ENCODE data around the gene EXD3. TPM values are rescaled to one million over a fixed set of nuclear protein-coding genes. Genes with fewer than 3 reads are reported as not detected.
A peak's percentile ranks its signal among the peaks of the same experiment; 100 is the strongest.

EXD3 gene
- total RNA-seq, 1 experiment from 2014 or later = 2.8 TPM

DNA sequence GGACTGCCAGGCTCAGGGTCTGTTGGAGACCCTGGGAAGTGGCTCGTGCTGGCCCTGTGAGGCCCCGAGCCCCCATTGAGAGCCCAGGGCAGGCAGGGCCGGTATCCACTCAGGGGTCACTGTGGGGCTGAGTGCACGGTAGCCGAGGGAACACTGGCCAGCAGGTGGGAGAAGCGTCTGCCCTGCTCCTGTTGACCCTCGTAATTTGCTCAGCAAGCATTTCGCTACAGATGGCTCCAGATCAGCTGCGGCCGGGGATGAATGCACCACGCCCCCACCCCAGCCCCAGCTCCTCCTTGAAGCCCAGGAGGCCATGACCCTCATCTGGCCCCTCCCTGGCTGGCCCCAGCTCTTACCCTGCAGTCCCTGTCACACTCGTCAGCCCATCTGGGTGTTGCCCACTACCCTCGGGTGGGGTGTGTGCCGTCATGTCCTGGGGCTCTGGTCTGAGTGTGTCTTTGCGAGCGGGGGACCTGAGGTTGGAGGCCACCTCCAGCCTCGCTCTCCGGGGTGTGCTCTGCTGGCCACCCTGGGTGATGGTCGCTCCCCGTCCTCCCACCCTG, 114.8 kb downstream of the EXD3 start:
- Histone ChIP-seq H4K20me1 (ENCODE audit: insufficient read depth, low read depth, low read length) (no peaks in the 10 kb centered on the region), H3K36me3 (ENCODE audit: insufficient read depth, low read length) (no peaks in the 10 kb centered on the region), H3K9me3 (ENCODE audit: low read length) (no peaks in the 10 kb centered on the region), H3K4me2 (ENCODE audit: low read depth, low read length, poor library complexity, severe bottlenecking) (no peak overlapping the region), H3K9ac (ENCODE audit: low read length) (no peak overlapping the region), H3K9me2 (replicated peaks; ENCODE audit: insufficient read depth, low read length) (no peaks in the 10 kb centered on the region), H3K4me3 (ENCODE audit: low read length) (no peak overlapping the region), H2AFZ (ENCODE audit: low read length) (no peak overlapping the region), H3K27ac (ENCODE audit: low read length) (no peak overlapping the region), H3K4me1 (ENCODE audit: low read length) (peaks cover 14% of the 10 kb centered on the region), H3K27me3 (ENCODE audit: low read length) (no peaks in the 10 kb centered on the region), H3K79me2 (ENCODE audit: low read length) (no peaks in the 10 kb centered on the region)
- no peak for DNase-seq

DNA sequence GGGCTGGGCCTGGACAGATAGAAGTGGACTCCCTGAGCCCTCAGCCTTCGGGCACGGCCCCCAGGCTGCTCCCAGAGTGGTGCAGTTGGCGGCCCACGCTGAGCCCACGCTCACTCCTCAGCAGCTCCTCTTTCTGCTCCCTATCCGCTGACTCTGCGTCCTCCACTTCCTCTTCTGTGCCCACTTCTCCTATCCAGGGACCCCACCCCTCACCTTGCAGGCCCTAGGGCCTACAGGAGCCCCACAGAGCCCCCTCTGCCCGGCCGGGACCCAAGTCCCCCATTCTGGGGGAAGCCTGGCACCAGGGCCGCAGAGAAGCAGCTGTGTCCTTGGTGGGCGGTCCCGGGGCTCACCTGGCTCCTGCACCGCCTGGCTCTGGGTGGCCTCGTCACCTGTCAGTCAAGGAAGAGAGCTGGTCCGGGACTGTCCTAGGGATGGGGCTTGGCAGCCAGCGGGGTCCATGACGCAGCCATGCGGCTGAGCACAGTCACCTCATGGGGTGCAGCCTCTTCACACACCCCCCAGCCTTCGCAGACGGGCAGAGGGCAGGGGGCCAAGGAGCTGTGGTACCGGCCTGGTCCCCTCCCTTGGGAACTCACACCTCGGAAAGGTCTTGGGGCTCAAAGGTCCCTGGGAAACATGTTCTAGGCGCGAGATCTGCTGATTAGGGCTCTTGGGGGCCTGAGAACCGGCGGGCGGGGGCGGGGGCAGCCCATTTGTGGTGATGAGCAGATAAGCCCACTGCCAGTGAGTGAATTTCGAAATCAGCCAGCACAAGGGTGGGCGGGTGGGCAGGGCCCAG, 115.5 kb downstream of the EXD3 start:
- Histone ChIP-seq H3K9me3 (ENCODE audit: low read length) (no peaks in the 10 kb centered on the region), H3K79me2 (ENCODE audit: low read length) (no peaks in the 10 kb centered on the region), H3K4me2 (ENCODE audit: low read depth, low read length, poor library complexity, severe bottlenecking) (no peak overlapping the region), H3K9me2 (replicated peaks; ENCODE audit: insufficient read depth, low read length) (no peaks in the 10 kb centered on the region), H3K4me3 (ENCODE audit: low read length) (no peak overlapping the region), H3K4me1 (ENCODE audit: low read length) (peaks cover 18% of the 10 kb centered on the region), H2AFZ (ENCODE audit: low read length) (no peak overlapping the region), H3K36me3 (ENCODE audit: insufficient read depth, low read length) (no peaks in the 10 kb centered on the region), H3K27ac (ENCODE audit: low read length) (no peak overlapping the region), H4K20me1 (ENCODE audit: insufficient read depth, low read depth, low read length) (no peaks in the 10 kb centered on the region), H3K27me3 (ENCODE audit: low read length) (no peaks in the 10 kb centered on the region), H3K9ac (ENCODE audit: low read length) (no peak overlapping the region)
- DNase-seq = peak; percentile 56

DNA sequence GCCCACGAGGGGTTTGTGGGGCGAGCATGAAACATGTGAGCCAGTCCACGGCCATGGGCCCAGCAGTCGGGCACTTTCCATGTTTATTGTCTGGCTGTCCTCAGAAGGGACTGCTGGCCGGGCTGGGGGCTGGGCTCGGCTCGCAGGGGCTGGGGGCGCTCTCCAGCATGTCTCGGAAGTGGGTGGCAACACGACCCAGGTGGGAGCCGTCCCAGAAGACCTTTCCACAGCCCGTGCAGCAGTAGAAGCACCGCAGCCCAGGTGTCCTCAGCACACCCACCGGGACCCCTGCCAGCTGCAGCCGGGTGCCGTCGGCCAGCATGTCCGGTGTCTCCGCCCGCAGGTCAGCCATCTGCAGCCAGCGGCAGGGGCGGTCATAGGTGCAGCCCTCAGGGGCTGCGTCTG, 116.1 kb downstream of the EXD3 start:
- H3K9me2 ChIP-seq (replicated peaks; ENCODE audit: insufficient read depth, low read length) = no peaks in the 10 kb centered on the region
- H2AFZ ChIP-seq (ENCODE audit: low read length) = no peak overlapping the region
- no peaks in the 10 kb centered on the region for H3K9me3 ChIP-seq (ENCODE audit: low read length)
- no peak overlapping the region for H3K4me3 ChIP-seq (ENCODE audit: low read length)
- H3K36me3 ChIP-seq (ENCODE audit: insufficient read depth, low read length) = no peaks in the 10 kb centered on the region
- H3K9ac ChIP-seq (ENCODE audit: low read length) = no peak overlapping the region
- H3K4me1 ChIP-seq (ENCODE audit: low read length) = peaks cover 18% of the 10 kb centered on the region
- H3K27me3 ChIP-seq (ENCODE audit: low read length) = no peaks in the 10 kb centered on the region
- H3K79me2 ChIP-seq (ENCODE audit: low read length) = no peaks in the 10 kb centered on the region
- no peak for DNase-seq
- H3K27ac ChIP-seq (ENCODE audit: low read length) = no peak overlapping the region
- H4K20me1 ChIP-seq (ENCODE audit: insufficient read depth, low read depth, low read length) = no peaks in the 10 kb centered on the region
- no peak overlapping the region for H3K4me2 ChIP-seq (ENCODE audit: low read depth, low read length, poor library complexity, severe bottlenecking)

DNA sequence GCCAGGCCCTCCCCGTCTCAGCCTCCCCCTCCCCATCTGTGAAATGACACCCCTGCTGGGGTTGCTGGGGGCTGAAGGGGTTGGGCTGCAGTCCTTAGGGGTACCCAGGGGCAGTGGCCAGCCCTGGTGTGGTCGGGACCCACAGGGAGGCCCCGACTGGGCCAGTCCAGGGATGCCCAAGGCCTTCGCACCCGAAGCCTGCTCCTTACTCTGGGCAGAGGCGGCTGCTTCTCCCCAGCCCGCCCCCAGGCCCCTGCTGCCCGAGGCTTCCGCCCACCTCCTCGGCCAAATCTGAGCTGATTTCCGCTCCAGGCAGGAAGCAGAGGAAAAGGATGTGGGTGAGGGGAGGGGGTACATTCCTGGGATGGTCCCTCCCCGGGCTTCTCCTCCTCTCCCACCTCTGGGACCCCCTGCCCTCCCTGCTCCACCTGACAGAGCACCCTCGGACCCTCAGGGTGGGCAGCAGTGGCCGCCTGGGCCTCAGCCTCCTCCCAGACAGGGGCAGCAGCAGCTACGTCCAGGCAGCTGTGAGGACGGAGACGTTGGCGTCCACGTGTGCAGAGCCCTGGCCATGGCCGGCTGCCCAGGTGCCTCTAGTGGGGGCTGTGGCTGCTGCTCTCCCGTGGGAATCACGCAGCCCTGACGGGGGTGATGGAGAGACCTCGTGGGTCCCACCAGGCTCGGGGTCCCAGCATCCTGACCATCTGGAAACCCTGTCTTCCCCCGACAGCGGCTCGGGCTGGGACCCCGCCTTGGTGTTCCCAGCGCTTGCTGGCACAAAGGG, 116.7 kb downstream of the EXD3 start:
- peaks cover 18% of the 10 kb centered on the region for H3K4me1 ChIP-seq (ENCODE audit: low read length)
- no peak overlapping the region for H3K27ac ChIP-seq (ENCODE audit: low read length)
- no peak overlapping the region for H3K9ac ChIP-seq (ENCODE audit: low read length)
- no peak overlapping the region for H3K4me2 ChIP-seq (ENCODE audit: low read depth, low read length, poor library complexity, severe bottlenecking)
- H3K9me3 ChIP-seq (ENCODE audit: low read length) = no peaks in the 10 kb centered on the region
- DNase-seq = no peak
- no peaks in the 10 kb centered on the region for H4K20me1 ChIP-seq (ENCODE audit: insufficient read depth, low read depth, low read length)
- H3K36me3 ChIP-seq (ENCODE audit: insufficient read depth, low read length) = no peaks in the 10 kb centered on the region
- H3K9me2 ChIP-seq (replicated peaks; ENCODE audit: insufficient read depth, low read length) = no peaks in the 10 kb centered on the region
- H3K4me3 ChIP-seq (ENCODE audit: low read length) = no peak overlapping the region
- no peaks in the 10 kb centered on the region for H3K79me2 ChIP-seq (ENCODE audit: low read length)
- H2AFZ ChIP-seq (ENCODE audit: low read length) = peak overlapping the region; percentile 36; the same call in 1 of the 2 replicates
- no peaks in the 10 kb centered on the region for H3K27me3 ChIP-seq (ENCODE audit: low read length)

DNA sequence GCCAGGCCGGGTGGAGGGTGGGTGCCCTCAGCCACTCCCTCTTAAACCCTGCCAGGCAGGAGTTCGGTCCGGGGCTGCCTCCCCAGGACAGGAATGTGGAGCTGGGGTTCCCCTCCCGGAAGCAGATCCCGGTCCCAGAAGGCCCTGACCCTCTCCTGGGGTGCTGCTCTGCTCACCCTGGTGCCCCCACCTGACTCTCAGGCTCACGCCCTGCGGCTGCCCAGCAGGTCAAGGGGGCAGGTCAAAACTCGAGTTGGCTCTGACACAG, 117.2 kb downstream of the EXD3 start:
- Histone ChIP-seq H3K9ac (ENCODE audit: low read length) (no peak overlapping the region), H3K9me3 (ENCODE audit: low read length) (no peaks in the 10 kb centered on the region), H3K79me2 (ENCODE audit: low read length) (no peaks in the 10 kb centered on the region), H3K4me2 (ENCODE audit: low read depth, low read length, poor library complexity, severe bottlenecking) (no peak overlapping the region), H4K20me1 (ENCODE audit: insufficient read depth, low read depth, low read length) (no peaks in the 10 kb centered on the region), H2AFZ (ENCODE audit: low read length) (peak overlapping the region; percentile 36; the same call in 1 of the 2 replicates), H3K4me3 (ENCODE audit: low read length) (no peak overlapping the region), H3K9me2 (replicated peaks; ENCODE audit: insufficient read depth, low read length) (no peaks in the 10 kb centered on the region), H3K27ac (ENCODE audit: low read length) (no peak overlapping the region), H3K36me3 (ENCODE audit: insufficient read depth, low read length) (no peaks in the 10 kb centered on the region), H3K4me1 (ENCODE audit: low read length) (peaks cover 15% of the 10 kb centered on the region), H3K27me3 (ENCODE audit: low read length) (no peaks in the 10 kb centered on the region)
- no peak for DNase-seq

DNA sequence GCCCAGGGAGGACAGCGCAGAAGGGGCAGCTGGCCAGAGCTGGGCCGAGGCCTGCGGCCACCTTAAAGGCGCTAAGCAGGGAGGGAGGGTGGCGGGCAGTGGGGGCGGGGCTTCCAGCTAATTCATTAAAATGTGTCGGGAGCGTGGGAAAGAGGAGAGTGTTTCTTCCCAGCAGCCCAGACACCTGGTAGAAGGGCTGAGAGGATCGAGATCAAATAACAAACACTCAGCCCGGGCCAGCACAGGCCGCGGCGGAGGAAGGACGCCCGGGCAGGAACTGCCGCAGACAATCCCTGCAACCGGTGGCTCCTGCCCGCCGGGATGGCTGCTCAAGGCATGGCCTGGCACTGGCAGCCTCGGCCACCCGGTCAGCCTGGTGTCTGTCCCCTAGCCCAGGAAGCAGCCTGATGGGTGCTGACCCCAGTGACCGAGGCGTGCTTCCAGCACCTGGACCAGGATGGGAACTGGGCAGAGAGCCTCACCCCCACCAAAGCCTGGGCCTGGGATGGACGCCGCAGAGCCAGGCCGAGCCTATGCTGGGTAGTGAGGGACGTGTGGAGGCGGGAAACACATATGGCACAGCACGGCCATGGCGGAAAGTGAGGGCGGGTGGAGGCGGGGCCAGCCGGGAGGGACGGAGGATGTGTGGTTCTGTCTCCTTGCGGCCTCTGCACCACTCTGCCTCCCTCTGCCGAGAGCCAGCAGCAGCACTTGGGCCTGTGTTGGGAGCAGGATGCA, 117.7 kb downstream of the EXD3 start:
- Histone ChIP-seq H3K27ac (ENCODE audit: low read length) (no peak overlapping the region), H3K4me2 (ENCODE audit: low read depth, low read length, poor library complexity, severe bottlenecking) (no peak overlapping the region), H3K4me1 (ENCODE audit: low read length) (peaks cover 11% of the 10 kb centered on the region), H3K4me3 (ENCODE audit: low read length) (no peak overlapping the region), H4K20me1 (ENCODE audit: insufficient read depth, low read depth, low read length) (no peaks in the 10 kb centered on the region), H3K79me2 (ENCODE audit: low read length) (no peaks in the 10 kb centered on the region), H3K9me2 (replicated peaks; ENCODE audit: insufficient read depth, low read length) (no peaks in the 10 kb centered on the region), H3K9ac (ENCODE audit: low read length) (no peak overlapping the region), H3K36me3 (ENCODE audit: insufficient read depth, low read length) (no peaks in the 10 kb centered on the region), H2AFZ (ENCODE audit: low read length) (no peak overlapping the region), H3K27me3 (ENCODE audit: low read length) (no peaks in the 10 kb centered on the region), H3K9me3 (ENCODE audit: low read length) (no peaks in the 10 kb centered on the region)
- peak; percentile 82 for DNase-seq

DNA sequence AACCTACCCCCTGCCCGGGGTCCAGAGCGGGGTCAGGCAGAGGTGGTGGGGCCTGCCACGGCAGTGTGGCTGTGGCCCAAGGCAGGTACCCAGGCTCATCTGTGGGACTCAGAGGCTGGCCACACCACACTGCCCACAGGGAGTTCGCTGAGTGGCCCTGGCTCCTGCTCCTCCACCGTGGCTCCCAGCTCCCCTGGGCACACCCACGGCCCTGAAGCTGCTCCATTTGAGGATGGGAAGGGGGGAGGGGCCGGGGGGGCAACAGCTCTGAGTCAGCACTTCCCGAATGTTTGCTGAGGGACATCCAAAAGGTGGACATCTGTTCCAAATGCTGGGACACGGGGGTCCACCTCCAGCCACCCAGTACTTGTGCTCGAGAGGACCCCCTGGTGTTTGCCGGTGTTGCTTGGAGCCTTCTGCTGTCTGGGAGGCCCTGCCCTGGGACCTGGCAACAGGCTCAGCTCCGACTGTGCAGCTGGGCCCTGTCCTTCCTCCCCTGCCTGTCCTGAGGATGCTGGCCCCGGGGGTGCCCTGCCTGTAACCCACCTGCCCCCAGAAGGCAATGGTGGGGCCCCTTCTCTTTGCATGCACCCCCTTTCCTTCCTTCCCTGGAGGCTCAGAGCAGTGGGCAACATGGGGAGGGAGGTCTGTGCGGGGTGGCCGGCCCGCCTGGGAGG, 118.4 kb downstream of the EXD3 start:
- Histone ChIP-seq H4K20me1 (ENCODE audit: insufficient read depth, low read depth, low read length) (no peaks in the 10 kb centered on the region), H3K27ac (ENCODE audit: low read length) (no peak overlapping the region), H3K9ac (ENCODE audit: low read length) (no peak overlapping the region), H3K36me3 (ENCODE audit: insufficient read depth, low read length) (no peaks in the 10 kb centered on the region), H2AFZ (ENCODE audit: low read length) (no peak overlapping the region), H3K9me2 (replicated peaks; ENCODE audit: insufficient read depth, low read length) (no peaks in the 10 kb centered on the region), H3K4me2 (ENCODE audit: low read depth, low read length, poor library complexity, severe bottlenecking) (no peak overlapping the region), H3K4me1 (ENCODE audit: low read length) (peaks cover 16% of the 10 kb centered on the region), H3K27me3 (ENCODE audit: low read length) (no peaks in the 10 kb centered on the region), H3K79me2 (ENCODE audit: low read length) (no peaks in the 10 kb centered on the region), H3K9me3 (ENCODE audit: low read length) (no peaks in the 10 kb centered on the region), H3K4me3 (ENCODE audit: low read length) (no peak overlapping the region)
- no peak for DNase-seq

All from Karpas-422 (cell line).